Astrocyte of the hippocampus (primary cell): ENCODE measurements around the gene BTN1A1.
"Not testable (repeated sequence)": the region's sequence is repeated elsewhere in the genome, so short reads cannot be mapped to it uniquely, and the experiment has no call there.

Source experiments
- DNase-seq: peaks from one replicate; pipeline ENCODE4 v3.0.0; 2011; ENCODE audit warnings: low read depth, low spot score

Gene BTN1A1

DNA sequence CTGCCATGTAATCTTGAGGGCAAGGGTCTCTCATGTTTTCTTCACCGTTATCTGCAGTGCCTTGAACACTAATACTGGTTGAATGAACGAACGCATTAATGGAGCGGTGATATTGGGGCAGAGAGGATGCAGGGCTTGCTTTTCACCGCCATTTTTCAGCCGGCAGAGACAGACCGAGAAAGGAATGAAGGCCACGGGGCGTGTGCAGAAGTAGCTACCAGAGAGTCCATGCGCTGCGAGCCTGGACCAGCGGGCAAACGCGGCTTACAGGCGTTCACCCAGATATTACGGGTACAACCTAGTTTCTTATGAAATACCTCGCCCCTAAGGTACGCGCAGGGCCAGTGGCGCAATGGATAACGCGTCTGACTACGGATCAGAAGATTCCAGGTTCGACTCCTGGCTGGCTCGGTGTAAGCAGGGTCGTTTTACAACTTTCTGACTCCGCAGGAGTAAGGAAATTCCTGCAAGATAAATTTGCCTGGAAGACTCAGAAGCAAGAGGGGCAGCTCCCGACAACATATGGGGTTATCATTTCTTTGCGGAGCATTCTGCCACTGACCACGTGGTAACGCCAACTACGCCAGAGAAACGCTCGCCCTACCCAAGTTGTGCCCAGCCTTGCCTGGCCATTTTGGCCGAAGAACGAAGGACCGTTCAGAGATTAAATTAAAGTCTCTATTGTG is 37.2 kb downstream of the BTN1A1 start:
- DNase-seq: peak; percentile 96

DNA sequence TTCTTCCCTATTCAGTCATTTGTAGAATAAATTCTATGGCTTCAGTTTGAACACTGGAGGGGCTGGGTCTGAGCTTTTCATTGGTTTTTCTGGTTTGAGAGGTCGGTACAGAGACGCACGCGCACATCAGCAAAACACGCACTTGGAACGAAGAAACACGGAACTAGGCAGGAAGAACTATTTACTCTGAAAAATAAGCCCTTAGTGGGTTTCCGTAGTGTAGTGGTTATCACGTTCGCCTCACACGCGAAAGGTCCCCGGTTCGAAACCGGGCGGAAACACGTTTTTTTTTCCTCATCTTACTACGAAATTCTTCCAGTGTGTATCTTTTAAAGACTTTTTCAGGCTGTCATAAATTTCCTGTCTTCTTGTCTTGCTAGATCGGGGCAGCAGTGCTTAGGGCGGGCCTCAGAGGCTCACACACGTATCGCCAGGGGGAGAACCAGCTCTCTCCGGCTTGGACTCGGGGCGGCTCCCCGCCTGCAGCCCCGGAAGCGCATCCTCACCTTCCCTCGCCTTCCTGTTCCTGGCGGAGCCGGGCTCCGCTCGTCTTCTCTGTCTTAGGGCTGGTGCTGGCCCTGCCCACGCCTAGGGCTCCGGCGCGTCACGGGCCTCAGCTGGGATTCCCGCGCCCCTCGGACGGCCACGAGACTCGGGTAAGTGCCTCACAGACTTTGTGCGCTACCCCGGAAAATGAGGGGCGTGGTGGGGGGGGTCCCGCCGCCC is 37.9 kb downstream of the BTN1A1 start, which contains the start of gene HMGN4:
HMGN4 (plus strand) TSS at position 521 of the 726 bp plus-strand sequence. CDS start 6,841 bp downstream, outside the sequence.
- DNase-seq: peak; percentile 91

DNA sequence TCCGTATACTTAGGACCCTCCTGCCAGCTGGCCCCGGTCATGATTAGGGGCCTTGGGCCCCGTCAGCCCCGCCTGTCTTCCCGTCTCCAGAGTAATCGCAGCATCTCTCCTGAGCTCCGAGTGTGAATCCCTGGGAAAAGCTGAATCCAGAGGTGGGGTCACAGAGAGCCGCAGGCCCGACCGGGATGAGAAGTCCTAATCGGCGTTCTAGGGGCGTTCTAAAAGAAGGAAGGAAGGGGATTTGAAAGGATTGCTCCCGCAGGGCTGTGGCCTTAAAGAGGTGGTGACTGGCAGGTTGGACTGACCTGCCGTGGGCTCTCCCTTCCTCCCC is 38.4 kb downstream of the BTN1A1 start:
- no peak for DNase-seq

DNA sequence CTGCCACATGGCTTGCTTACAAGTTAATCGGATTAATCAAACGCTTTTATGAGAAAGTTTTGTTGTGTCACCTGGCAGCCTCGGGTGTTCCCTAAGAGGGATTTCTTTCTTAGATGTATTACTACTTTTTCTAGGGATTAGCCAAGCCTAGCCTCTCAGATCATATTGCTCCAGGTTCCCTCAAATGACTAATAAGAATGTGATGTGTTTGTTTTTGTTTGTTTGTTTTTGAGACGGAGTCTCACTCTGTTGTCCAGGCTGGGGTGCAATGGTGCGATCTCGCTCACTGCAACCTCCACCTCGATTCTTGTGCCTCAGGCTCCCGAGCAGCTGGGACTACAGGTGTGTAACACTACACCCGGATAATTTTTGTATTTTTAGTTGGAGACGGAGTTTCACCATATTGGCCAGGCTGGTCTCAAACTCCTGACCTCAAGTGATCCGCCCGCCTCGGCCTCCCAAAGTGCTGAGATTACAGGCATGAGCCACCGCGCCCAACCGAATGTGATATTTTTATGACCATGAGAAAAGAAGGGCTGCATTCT is 39.0 kb downstream of the BTN1A1 start:
- DNase-seq: peak; percentile 12

DNA sequence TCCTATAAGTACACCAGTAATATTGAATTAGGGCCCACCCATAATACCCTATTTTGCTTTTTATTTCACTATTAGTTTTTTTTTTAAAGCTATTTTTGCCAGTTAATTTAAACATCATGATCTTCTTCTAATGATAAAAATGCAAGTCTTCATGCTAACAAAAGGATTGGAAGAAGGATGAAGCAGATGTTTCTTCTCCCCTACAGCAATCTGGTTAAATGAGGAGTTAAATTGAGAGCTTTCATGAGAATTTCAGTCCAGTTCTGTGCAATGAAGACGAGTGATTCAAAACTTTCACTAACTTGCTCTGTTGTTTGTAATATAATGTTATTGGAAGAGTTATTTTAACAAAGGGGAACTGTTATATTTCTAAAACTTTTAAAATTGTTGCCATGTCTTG is 41.5 kb downstream of the BTN1A1 start:
- no peak for DNase-seq

DNA sequence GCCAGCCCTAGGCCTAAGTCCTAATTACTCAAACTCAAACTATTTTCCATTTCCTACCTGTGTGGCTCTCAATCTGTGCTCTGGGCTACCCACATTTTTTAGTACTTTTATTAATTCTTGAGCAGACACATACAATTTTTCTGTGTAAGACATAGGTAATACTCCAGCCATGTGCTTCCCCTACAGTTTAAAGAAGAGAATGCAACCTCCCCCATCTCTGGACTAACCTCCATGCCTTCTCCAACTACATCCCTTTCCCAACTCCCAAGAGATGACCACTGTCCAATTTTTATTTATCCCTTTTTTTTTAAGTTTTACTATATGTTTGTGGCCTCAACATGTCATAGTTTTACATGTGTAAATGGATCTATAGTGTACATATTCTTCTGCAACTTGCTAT is 43.9 kb downstream of the BTN1A1 start:
- peak; percentile 15 for DNase-seq

DNA sequence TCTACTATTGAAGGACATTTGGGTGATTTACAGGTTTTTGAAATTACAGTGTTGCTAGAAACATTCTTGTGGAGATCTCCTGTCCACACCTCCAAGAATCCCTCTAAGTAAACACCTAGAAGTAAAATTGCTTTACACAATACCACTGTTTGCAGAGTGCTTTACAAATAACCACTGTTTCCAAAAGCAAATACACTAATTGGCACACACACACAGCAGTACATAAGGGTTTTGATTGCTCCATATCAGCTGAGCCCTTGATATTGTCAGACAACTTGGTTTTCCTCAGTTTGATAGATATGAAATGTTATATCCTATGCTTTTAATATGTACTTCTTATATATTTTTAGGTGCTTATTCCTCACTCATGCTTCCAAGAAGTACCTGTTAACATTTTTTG is 44.4 kb downstream of the BTN1A1 start:
- no peak for DNase-seq

DNA sequence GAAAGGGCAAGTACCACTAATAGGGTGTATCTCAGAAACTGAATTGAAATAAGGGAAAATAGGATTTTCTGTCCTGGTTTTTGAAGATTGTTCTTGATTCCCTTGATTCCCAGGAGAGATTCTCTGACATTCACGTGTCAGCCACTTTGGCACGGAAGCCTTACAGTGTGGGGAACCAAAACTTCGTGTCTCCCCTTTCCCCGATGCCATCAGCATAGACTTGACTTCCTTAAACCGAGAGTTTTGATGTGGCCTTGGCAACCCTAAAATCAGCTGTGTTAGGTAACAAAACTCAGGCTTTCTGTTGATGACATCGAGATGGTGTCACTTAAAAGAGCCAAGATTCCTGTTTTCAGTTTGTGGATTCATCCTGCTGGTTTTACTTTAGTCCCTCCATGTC is 45.5 kb downstream of the BTN1A1 start:
- DNase-seq: no peak

DNA sequence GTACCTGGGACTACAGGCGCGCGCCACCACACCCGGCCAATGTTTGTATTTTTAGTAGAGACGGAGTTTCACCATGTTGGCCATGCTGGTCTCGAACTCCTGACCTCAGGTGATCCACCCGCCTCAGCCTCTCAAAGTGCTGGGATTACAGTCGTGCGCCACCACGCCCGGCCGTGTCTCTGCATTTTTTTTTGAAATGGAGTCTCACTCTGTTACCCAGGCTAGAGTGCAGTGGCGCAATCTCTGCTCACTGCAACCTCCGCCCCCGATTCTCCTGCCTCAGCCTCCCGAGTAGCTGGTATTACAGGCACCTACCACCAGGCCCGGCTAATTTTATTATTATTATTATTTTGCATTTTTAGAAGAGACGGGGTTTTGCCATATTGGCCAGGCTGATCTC is 47.3 kb downstream of the BTN1A1 start:
- not testable (repeated sequence) for DNase-seq

DNA sequence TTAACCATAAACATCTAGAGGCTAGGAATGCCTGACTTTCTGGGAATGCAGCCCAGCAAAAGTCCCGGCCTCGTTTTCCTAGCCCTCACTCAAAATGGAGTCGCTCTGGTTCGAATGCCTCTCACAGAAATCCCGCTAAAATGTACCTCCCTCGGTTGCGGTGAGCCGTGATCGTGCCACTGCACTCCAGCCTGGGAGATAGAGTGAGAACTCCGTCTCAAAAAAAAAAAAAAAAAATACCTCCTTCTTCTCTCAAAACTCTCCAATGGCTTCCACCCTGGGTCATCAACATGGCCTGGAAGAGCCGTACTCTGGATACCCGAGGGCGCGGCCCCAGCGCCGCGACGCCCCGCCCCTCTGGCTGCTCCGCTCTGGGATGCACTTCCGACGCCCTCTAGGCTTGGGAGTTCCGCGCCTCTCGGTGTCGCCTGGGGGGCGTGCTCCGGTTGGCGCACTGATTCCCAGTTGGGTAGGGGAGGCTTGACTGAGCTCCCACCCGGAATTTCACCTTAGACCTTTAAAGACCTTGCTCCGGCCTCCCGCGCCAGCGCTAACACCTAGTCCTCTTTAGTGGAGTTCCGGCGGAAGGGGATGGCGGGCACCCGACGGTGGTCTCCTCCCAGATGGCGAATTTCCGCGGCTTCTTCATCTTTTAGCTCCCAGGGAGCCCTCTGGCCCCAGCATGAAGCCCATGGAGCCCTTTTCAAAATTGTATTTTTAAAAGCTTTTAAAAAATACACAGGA is 50.3 kb downstream of the BTN1A1 start:
- peak; percentile 73 for DNase-seq

DNA sequence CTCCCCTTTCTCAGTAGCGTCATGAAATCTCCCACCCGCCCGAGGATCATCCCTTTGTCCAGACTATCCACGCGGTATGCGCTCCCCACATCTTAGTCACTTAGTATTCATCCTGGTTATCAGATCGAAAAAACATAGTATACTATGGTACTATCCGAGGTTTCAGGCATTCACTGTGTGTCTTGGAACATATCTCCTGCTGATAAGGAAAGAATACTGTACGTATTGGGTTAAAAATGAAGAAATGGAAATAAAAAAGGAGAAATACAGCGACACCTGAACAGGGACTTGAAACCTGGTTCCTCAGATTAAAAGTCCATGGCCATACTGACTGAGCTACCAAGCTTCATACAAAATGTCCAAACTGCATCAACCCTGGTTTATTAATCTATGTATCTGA is 52.1 kb downstream of the BTN1A1 start:
- DNase-seq: no peak

DNA sequence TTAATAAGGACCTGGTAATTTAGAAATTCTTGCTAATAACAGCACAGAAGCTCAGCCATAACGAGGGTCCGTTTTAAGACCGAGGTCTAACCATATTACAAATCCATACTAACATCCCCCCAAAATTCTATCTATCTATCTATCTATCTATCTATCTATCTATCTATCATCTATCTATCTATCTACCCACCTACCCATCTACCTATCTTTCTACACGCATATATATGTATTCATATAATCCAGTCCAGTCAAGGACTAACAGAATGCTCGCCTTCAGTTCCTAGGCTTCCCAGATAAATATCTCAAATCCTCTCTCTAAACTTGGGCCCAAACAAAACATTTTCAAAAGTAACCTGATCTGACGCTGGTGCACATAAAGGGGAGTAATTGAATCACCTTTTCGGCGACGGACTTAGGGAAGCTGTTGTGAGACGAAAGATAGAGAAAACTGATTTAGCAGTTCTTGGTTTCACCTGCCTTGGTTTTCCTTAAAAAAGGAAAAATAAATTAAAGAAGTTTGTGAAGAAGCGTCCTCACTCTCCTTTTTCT is 52.6 kb downstream of the BTN1A1 start:
- no peak for DNase-seq

DNA sequence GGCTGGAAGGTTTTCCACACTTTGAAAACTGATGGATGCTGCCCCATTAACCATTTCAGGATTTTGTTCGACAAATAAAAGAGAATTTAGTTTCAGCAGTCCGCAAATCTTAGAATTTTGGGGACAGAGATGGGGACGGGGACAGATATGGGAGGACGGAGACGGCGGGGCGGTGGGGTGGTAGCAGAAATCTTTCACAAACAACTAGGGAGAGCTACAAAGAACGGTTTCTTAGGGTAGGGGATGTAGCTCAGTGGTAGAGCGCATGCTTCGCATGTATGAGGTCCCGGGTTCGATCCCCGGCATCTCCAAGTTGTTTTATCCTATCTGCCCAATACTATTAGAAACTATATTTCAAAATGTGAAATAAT is 53.1 kb downstream of the BTN1A1 start:
- peak; percentile 81 for DNase-seq

DNA sequence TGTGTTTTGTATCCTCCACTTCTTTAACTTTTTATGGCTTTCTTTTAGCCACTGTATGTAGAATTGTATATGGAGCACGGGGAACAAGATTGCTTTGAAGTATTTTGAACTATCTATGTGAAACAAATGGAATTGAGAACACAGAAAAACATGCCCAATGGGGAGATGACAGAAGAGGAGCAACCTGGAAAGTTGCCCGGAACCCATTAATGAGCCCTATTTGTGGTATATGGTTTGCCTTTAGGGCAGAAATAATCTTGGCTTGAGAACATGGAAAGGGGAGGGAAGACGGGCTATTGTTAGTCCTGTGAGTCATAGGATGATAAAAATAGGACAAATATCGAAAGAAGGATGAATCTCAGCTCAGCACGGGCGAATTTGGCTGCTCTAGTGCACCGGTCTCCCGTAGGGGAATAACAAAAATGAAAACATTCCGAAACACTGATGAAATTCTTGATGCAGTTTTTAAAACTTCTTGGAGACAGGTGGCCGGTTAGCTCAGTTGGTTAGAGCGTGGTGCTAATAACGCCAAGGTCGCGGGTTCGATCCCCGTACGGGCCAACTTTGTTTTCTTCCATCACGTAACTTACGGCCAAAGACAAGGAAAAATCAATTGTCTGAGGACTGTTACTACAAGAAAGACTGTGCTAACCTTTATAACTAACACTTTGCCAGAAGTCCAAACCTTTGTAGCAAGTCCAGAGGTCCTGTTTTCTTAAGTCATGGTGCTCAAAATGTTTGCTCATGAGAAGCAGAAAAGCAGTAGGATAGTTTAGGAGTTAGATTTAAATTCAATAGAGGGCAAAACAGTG is 53.7 kb downstream of the BTN1A1 start:
- peak; percentile 86 for DNase-seq

DNA sequence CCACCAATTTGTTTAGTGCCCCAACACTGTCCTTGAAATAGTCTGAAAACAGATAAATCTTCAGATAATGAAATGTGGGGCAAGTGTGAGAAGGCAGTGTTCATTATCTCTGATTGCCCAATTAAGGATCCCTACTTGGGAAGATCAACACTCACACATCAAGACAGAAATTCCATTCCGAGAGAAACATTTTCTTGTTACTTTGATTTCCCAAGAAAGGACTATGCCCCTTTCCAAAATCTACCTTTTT is 54.3 kb downstream of the BTN1A1 start:
- no peak for DNase-seq

DNA sequence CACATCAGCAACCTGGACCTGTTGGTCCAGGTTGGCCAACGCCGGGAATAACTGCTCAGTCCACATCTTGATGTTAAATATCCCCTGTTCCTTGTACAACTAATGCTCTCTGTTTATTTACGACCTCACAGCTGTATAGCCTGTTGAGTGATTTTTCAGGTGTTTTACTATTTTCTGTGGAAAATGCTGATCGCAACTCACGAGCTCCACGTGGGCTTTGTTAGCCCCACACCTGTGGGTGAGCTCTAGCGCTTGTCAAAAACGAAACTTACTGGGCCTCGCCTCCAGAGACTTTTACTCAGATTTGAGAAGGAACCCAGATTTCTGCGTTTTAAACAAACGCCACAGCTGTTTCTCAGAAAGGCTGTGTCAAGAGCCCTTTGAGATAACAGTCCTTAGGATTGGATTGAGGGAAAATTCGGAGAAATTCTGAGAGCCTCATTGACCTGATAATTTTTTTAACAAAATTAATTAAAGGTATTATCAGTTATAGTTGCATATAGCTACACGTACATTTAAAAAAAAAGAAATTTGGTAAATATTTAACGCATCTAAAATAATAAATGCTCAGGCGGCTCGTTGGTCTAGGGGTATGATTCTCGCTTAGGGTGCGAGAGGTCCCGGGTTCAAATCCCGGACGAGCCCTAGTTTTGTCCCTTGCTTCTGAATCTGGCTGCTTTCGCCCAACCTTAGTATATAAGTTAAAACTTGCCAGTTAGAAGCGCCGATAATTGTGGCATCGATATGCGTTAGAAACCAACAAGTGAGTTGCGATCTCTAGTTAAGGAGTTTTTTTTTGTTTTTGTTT is 54.8 kb downstream of the BTN1A1 start:
- DNase-seq: peak; percentile 64

DNA sequence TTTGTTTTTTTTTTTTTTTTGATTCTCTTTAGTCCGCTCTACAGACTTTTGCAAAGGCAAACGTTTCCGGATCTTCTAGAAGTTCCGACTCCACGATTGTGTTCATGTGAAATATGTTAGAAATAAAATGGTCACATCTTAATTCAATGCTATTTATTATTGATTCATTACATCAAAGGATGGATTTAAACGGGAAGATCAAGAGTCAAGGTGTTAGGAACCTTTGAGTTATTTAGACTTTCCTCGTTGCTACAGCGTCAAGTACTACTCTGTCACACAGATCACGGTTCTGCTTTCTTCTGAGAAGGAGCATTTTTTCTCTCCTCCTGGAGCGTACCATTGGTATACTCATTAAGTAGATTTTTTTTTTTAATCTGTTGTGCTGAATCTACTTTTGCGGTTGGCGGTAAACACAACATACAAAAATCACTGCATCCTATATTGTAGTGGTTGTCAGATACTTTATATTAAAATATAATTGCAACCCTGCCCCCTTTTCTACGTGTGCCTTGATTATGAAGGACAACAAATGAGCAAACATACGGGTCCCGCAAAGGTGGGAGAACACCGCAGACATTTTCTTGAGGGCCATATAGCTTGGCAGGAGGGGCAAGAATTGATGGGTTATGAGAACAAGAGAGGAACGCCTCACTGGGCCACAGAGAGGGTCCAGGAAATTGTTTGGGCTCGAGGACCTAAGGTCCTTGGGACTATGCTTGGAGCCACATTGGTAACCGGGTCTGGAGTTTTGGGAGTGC is 55.6 kb downstream of the BTN1A1 start:
- peak; percentile 48 for DNase-seq

DNA sequence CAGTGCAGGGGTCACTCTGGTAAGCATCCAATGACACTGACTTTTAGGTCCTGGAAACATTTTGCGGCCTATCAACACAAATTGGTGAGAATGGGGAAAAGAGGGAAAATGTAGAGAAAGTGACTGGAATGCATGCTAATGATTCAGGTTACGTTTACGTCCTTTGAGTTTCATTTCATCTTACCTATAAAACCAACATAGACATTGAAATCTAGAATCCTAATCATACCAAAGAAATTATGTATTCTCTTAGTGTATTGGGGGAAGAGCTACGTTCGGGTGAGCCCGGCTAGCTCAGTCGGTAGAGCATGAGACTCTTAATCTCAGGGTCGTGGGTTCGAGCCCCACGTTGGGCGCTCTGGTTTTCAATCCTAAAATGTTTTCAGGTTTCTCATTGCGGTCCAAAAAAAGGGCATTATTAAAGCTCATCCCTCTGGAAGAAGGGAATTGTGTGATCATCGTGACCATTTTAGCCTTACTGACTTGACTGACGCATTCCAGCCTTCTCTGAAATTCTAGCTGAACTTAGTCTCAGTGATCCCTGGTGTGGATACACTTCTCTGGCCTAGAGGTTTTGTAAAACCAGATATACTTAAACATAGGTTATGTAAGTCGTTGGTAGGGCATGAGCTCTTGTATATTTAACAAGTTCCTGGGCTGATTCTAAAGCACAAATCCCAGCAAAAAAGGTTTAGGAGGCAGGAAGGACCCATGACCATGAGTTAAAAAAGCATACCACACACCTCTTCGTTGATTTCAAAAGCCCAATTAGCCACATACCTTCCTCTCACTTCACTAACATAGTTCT is 56.4 kb downstream of the BTN1A1 start:
- peak; percentile 83 for DNase-seq
